Nephron progenitor cell (in vitro differentiated cells): Measurements from ENCODE around the gene UIMC1.
A peak's percentile ranks its signal among the peaks of the same experiment; 100 is the strongest.
"Not testable (repeated sequence)": the region's sequence is repeated elsewhere in the genome, so short reads cannot be mapped to it uniquely, and the experiment has no call there.

Experiments
- DNase-seq: peaks from one replicate; pipeline ENCODE4 v3.0.0; 2021
- H3K27ac Mint-ChIP-seq: 2 replicates; pipeline ENCODE4 v1.8.0; 2021; ENCODE audit warnings: mild to moderate bottlenecking, moderate library complexity, mixed read lengths
- H3K27me3 Mint-ChIP-seq: 2 replicates; pipeline ENCODE4 v1.8.0; 2021; ENCODE audit warnings: mild to moderate bottlenecking, low read depth, mixed read lengths; ENCODE audit not compliant: poor library complexity
- H3K36me3 Mint-ChIP-seq: 2 replicates; pipeline ENCODE4 v1.8.0; 2021; ENCODE audit warnings: low read depth, mixed read lengths
- H3K4me1 Mint-ChIP-seq: 2 replicates; pipeline ENCODE4 v1.8.0; 2021; ENCODE audit warnings: mixed read lengths
- H3K4me3 Mint-ChIP-seq: 2 replicates; pipeline ENCODE4 v1.8.0; 2021; ENCODE audit warnings: mild to moderate bottlenecking, moderate library complexity, mixed read lengths
- H3K9me3 Mint-ChIP-seq: 2 replicates; pipeline ENCODE4 v1.8.0; 2021; ENCODE audit warnings: mild to moderate bottlenecking, moderate library complexity, mixed read lengths
- CTCF ChIP-seq: fragments of 200-600 bp; sonication (generic); IDR thresholded peaks from 2 replicates; pipeline ENCODE4 v1.5.0; 2021; ENCODE audit warnings: antibody characterized with exemption

The UIMC1 gene

GRCh38 chr5:177004961-177005360 lies 1.6 kb downstream of the UIMC1 start:
- H3K27ac Mint-ChIP-seq, result no peak overlapping the region
- no peak for DNase-seq
- H3K4me3 Mint-ChIP-seq, result peak overlapping the region; percentile 93
- H3K36me3 Mint-ChIP-seq, result peaks cover 22% of the 10 kb centered on the region
- no peak for TF ChIP-seq CTCF
- peaks cover 15% of the 10 kb centered on the region for H3K9me3 Mint-ChIP-seq
- peaks cover 21% of the 10 kb centered on the region for H3K4me1 Mint-ChIP-seq
- peaks cover 15% of the 10 kb centered on the region for H3K27me3 Mint-ChIP-seq

GRCh38 chr5:177003649-177004048 lies 2.9 kb downstream of the UIMC1 start:
- peak overlapping the region; percentile 21 for H3K4me3 Mint-ChIP-seq

GRCh38 chr5:176999526-176999925 lies 7.1 kb downstream of the UIMC1 start:
- not testable (repeated sequence) for H3K4me3 Mint-ChIP-seq, DNase-seq, H3K27me3 Mint-ChIP-seq, H3K27ac Mint-ChIP-seq
- H3K36me3 Mint-ChIP-seq, result peaks cover 70% of the 10 kb centered on the region
- H3K4me1 Mint-ChIP-seq, result peaks cover 11% of the 10 kb centered on the region
- peaks cover 51% of the 10 kb centered on the region for H3K9me3 Mint-ChIP-seq

More at GRCh38 chr5:177003649-177004048, 2.9 kb downstream of the UIMC1 start:
- peaks cover 11% of the 10 kb centered on the region for H3K27me3 Mint-ChIP-seq
- H3K36me3 Mint-ChIP-seq, result peaks cover 35% of the 10 kb centered on the region
- no peak for TF ChIP-seq CTCF
- no peak for DNase-seq
- peaks cover 26% of the 10 kb centered on the region for H3K9me3 Mint-ChIP-seq
- H3K27ac Mint-ChIP-seq, result no peak overlapping the region
- peaks cover 21% of the 10 kb centered on the region for H3K4me1 Mint-ChIP-seq

GRCh38 chr5:176998828-176999227 lies 7.8 kb downstream of the UIMC1 start:
- Mint-ChIP-seq H3K9me3 (peaks cover 58% of the 10 kb centered on the region), H3K27me3 (peaks cover 5% of the 10 kb centered on the region), H3K36me3 (peaks cover 77% of the 10 kb centered on the region), H3K4me1 (peaks cover 5% of the 10 kb centered on the region), H3K27ac (no peak overlapping the region), H3K4me3 (no peak overlapping the region)
- DNase-seq, result no peak
- no peak for TF ChIP-seq CTCF

- Mint-ChIP-seq H3K27ac (peak overlapping the region; percentile 8), H3K4me1 (no peaks in the 10 kb centered on the region), H3K4me3 (no peak overlapping the region), H3K9me3 (peaks cover 71% of the 10 kb centered on the region), H3K36me3 (peaks cover 88% of the 10 kb centered on the region), H3K27me3 (peaks cover 5% of the 10 kb centered on the region)
- no peak for DNase-seq
- TF ChIP-seq CTCF, result no peak
Measured at GRCh38 chr5:176996780-176997179, 9.8 kb downstream of the UIMC1 start.

- DNase-seq, result no peak
Measured at GRCh38 chr5:176995896-176996767, 10.4 kb downstream of the UIMC1 start.

More at GRCh38 chr5:176995896-176996767, 10.4 kb downstream of the UIMC1 start:
- no peak overlapping the region for H3K4me3 Mint-ChIP-seq
- peaks cover 83% of the 10 kb centered on the region for H3K36me3 Mint-ChIP-seq
- peaks cover 72% of the 10 kb centered on the region for H3K9me3 Mint-ChIP-seq
- TF ChIP-seq CTCF, result no peak
- H3K27me3 Mint-ChIP-seq, result peaks cover 5% of the 10 kb centered on the region
- no peak overlapping the region for H3K27ac Mint-ChIP-seq
- H3K4me1 Mint-ChIP-seq, result no peaks in the 10 kb centered on the region
